ENCODE results near the gene OPRL1.

OPRL1 gene

GRCh38 chr20:64056889-64057627, 22.8 kb upstream of the OPRL1 start:
- no peak for DNase-seq (ENCODE audit: low read depth)

- DNase-seq (ENCODE audit: low read depth): no peak
Observed at GRCh38 chr20:64057628-64058498, 22.0 kb upstream of the OPRL1 start.

- DNase-seq (ENCODE audit: low read depth): no peak
Observed at GRCh38 chr20:64058536-64058935, 21.3 kb upstream of the OPRL1 start.

GRCh38 chr20:64062276-64062595, 17.6 kb upstream of the OPRL1 start:
- no peak for DNase-seq (ENCODE audit: low read depth)

- peak; percentile 71 for DNase-seq (ENCODE audit: low read depth)
Observed at GRCh38 chr20:64062596-64063388, 17.1 kb upstream of the OPRL1 start, which contains the start of gene TCEA2. TCEA2 (plus strand) TSS chr20:64063198; CDS start chr20:64063313, 115 bp downstream.

- no peak for DNase-seq (ENCODE audit: low read depth)
Observed at GRCh38 chr20:64063389-64064144, 16.3 kb upstream of the OPRL1 start.

- no peak for DNase-seq (ENCODE audit: low read depth)
Observed at GRCh38 chr20:64064145-64064698, 15.7 kb upstream of the OPRL1 start.

- DNase-seq (ENCODE audit: low read depth): no peak
Observed at GRCh38 chr20:64065062-64065973, 14.6 kb upstream of the OPRL1 start.

- DNase-seq (ENCODE audit: low read depth): peak; percentile 59
Observed at GRCh38 chr20:64065974-64066343, 13.9 kb upstream of the OPRL1 start.

GRCh38 chr20:64067005-64067632, 12.8 kb upstream of the OPRL1 start:
- DNase-seq (ENCODE audit: low read depth): no peak

- DNase-seq (ENCODE audit: low read depth): no peak
Observed at GRCh38 chr20:64067733-64068307, 12.1 kb upstream of the OPRL1 start.

- DNase-seq (ENCODE audit: low read depth): no peak
Observed at GRCh38 chr20:64068386-64069208, 11.3 kb upstream of the OPRL1 start.

- no peak for DNase-seq (ENCODE audit: low read depth)
Observed at GRCh38 chr20:64069209-64069613, 10.7 kb upstream of the OPRL1 start.

- DNase-seq (ENCODE audit: low read depth): no peak
Observed at GRCh38 chr20:64069614-64070243, 10.2 kb upstream of the OPRL1 start.

GRCh38 chr20:64070244-64070993, 9.5 kb upstream of the OPRL1 start:
- DNase-seq (ENCODE audit: low read depth): no peak

- no peak for DNase-seq (ENCODE audit: low read depth)
Observed at GRCh38 chr20:64071341-64072332, 8.2 kb upstream of the OPRL1 start.
